C4-2B (cell line): Measurements from ENCODE around the gene NEK3.

ENCODE experiments used
- ZFX ChIP-seq: fragments of 450-650 bp; IDR thresholded peaks from 2 replicates; pipeline ENCODE4 v1.6.1; 2017
- TF ChIP-seq, protein P1 (sequence below): fragments of 450-650 bp; conservative IDR thresholded peaks from 2 replicates; pipeline ENCODE4 v1.5.1; 2017; ENCODE audit warnings: mild to moderate bottlenecking

DNA sequence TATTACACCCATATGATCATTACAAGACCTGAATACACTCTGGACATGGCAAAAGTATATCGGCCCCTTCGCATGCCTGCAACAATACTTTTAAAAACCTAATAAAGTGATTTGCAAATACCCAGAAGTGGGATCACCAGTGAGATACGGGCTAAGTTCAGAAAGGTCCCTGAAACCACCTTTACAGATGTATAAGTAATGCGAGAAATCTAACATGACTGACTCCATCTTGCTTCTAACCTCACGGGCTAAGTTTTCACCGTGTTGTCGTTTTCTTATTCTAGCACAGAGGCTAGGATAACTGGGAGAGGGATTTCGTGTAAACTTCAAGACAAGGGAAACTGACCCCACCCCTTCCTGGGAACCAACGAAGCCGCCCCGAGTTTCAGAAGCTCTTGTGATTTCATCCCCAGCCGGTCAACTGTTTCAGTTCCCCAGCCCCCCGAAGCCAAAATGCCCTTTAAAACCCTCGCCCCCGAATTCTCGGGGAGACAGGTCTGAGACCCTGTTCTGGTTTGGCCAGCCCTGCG is 703 bp downstream of the NEK3 start:
- TF ChIP-seq, protein P1, sequence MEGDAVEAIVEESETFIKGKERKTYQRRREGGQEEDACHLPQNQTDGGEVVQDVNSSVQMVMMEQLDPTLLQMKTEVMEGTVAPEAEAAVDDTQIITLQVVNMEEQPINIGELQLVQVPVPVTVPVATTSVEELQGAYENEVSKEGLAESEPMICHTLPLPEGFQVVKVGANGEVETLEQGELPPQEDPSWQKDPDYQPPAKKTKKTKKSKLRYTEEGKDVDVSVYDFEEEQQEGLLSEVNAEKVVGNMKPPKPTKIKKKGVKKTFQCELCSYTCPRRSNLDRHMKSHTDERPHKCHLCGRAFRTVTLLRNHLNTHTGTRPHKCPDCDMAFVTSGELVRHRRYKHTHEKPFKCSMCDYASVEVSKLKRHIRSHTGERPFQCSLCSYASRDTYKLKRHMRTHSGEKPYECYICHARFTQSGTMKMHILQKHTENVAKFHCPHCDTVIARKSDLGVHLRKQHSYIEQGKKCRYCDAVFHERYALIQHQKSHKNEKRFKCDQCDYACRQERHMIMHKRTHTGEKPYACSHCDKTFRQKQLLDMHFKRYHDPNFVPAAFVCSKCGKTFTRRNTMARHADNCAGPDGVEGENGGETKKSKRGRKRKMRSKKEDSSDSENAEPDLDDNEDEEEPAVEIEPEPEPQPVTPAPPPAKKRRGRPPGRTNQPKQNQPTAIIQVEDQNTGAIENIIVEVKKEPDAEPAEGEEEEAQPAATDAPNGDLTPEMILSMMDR: no peak
- TF ChIP-seq ZFX: no peak
